Activated CD8-positive, alpha-beta T cell treated with anti-CD3 and anti-CD28 coated beads for 36 hours (primary cell): Measurements from ENCODE around the gene IDH3G. TPM values are rescaled to one million over a fixed set of nuclear protein-coding genes. Genes with fewer than 3 reads are reported as not detected.
A peak's percentile ranks its signal among the peaks of the same experiment; 100 is the strongest.

Experiments
- ATAC-seq: fragments of 200-7000 bp; cut with Tn5 transposase; one replicate; pipeline ENCODE4 v1.10.0; 2021; ENCODE audit warnings: mild to moderate bottlenecking, moderate library complexity
- CTCF ChIA-PET: fragments of 350-600 bp; sonication (Branson Sonifier 250); formaldehyde crosslinking; loops from one replicate; lab custom pipeline; 2021; ENCODE audit warnings: antibody characterized with exemption; lab: Charles Lee
- POLR2A ChIA-PET: fragments of 350-600 bp; sonication (Branson Sonifier 250); formaldehyde crosslinking; loops from one replicate; lab custom pipeline; 2021; ENCODE audit warnings: antibody characterized with exemption; lab: Charles Lee
- DNase-seq: peaks from one replicate; pipeline ENCODE4 v3.0.0-alpha.2; 2020
- H3K27ac Mint-ChIP-seq: one replicate; pipeline ENCODE4 v1.8.0; 2021; ENCODE audit warnings: mild to moderate bottlenecking, mixed read lengths
- H3K27me3 Mint-ChIP-seq: one replicate; pipeline ENCODE4 v1.8.0; 2021; ENCODE audit warnings: mixed read lengths
- H3K36me3 Mint-ChIP-seq: one replicate; pipeline ENCODE4 v1.8.0; 2021; ENCODE audit warnings: low read depth, mixed read lengths
- H3K4me1 Mint-ChIP-seq: one replicate; pipeline ENCODE4 v1.8.0; 2021; ENCODE audit warnings: low read depth, mixed read lengths
- H3K4me3 Mint-ChIP-seq: one replicate; pipeline ENCODE4 v1.8.0; 2021; ENCODE audit warnings: mild to moderate bottlenecking, moderate library complexity, mixed read lengths
- H3K9me3 Mint-ChIP-seq: one replicate; pipeline ENCODE4 v1.8.0; 2021; ENCODE audit warnings: mixed read lengths
- CTCF ChIP-seq: fragments of 200-600 bp; IDR thresholded peaks from one replicate; pipeline ENCODE4 v1.8.0; 2022; ENCODE audit warnings: antibody characterized with exemption, mild to moderate bottlenecking
- intact Hi-C: fragments of 100-400 bp; cut with micrococcal nuclease; formaldehyde crosslinking; loops from one replicate; pipeline ENCODE4 v1.10.0; 2022
- total RNA-seq, 2 experiments: library from RNA; stranded (reverse); gene quantifications; one replicate each; pipeline ENCODE4 v1.2.3, GENCODE V29; 2021

Gene IDH3G
- total RNA-seq, 2 experiments from 2014 or later = 54.3 to 56.9 TPM

- DNase-seq (no peak), ATAC-seq (no peak)
- CTCF ChIA-PET = no interaction called here
- peaks cover 15% of the 10 kb centered on the region for H3K36me3 Mint-ChIP-seq
- H3K27me3 Mint-ChIP-seq = no peaks in the 10 kb centered on the region
- intact Hi-C loops = no loop called here
- no peak overlapping the region for H3K4me3 Mint-ChIP-seq
- peaks cover 9% of the 10 kb centered on the region for H3K4me1 Mint-ChIP-seq
- no peak for TF ChIP-seq CTCF
- H3K9me3 Mint-ChIP-seq = no peaks in the 10 kb centered on the region
- POLR2A ChIA-PET = interaction anchor here (1.0 to 1.1 kb wide), 2 partner anchors 88 to 109 kb away, joined by 3 read pairs; no protein-coding TSS in a partner anchor
- H3K27ac Mint-ChIP-seq = no peak overlapping the region
Measured at GRCh38 chrX:153799326-153799725, 5.2 kb upstream of the IDH3G start.

GRCh38 chrX:153797415-153798015 is 3.3 kb upstream of the IDH3G start:
- POLR2A ChIA-PET = no interaction called here
- no peaks in the 10 kb centered on the region for H3K27me3 Mint-ChIP-seq
- CTCF ChIA-PET = no interaction called here
- no peak for TF ChIP-seq CTCF
- DNase-seq (no peak), ATAC-seq (no peak)
- H3K4me3 Mint-ChIP-seq = no peak overlapping the region
- no peaks in the 10 kb centered on the region for H3K9me3 Mint-ChIP-seq
- intact Hi-C loops = no loop called here
- H3K36me3 Mint-ChIP-seq = peaks cover 21% of the 10 kb centered on the region
- no peak overlapping the region for H3K27ac Mint-ChIP-seq
- H3K4me1 Mint-ChIP-seq = peaks cover 17% of the 10 kb centered on the region

- H3K27me3 Mint-ChIP-seq = no peaks in the 10 kb centered on the region
- DNase-seq (peak; percentile 27), ATAC-seq (peak; percentile 6)
- H3K36me3 Mint-ChIP-seq = peaks cover 21% of the 10 kb centered on the region
- intact Hi-C loops = no loop called here
- ChIA-PET POLR2A (interaction anchor here (1.0 to 2.3 kb wide), 6 partner anchors 10 to 176 kb away, joined by 3 to 6 read pairs (median 4); partner anchors contain the start of gene ARHGAP4), CTCF (interaction anchor here (1.8 kb wide), 1 partner anchor 130 kb away, joined by 5 read pairs; no protein-coding TSS in a partner anchor)
- H3K4me1 Mint-ChIP-seq = peaks cover 20% of the 10 kb centered on the region
- peak overlapping the region; percentile 85 for H3K27ac Mint-ChIP-seq
- H3K9me3 Mint-ChIP-seq = no peaks in the 10 kb centered on the region
- peak overlapping the region; percentile 79 for H3K4me3 Mint-ChIP-seq
- TF ChIP-seq CTCF = no peak
Measured at GRCh38 chrX:153794897-153795816, 982 bp upstream of the IDH3G start.

GRCh38 chrX:153793291-153793690 is 884 bp downstream of the IDH3G start:
- Mint-ChIP-seq H3K27me3 (no peaks in the 10 kb centered on the region), H3K36me3 (peaks cover 21% of the 10 kb centered on the region), H3K4me3 (peak overlapping the region; percentile 79), H3K9me3 (no peaks in the 10 kb centered on the region), H3K4me1 (peaks cover 20% of the 10 kb centered on the region), H3K27ac (peak overlapping the region; percentile 92)
- ATAC-seq (no peak), DNase-seq (no peak)
- intact Hi-C loops = no loop called here
- TF ChIP-seq CTCF = no peak
- POLR2A ChIA-PET = interaction anchor here (2.3 kb wide), 1 partner anchor 132 kb away, joined by 6 read pairs; the partner anchor contains the start of gene ARHGAP4
- CTCF ChIA-PET = interaction anchor here (1.8 kb wide), 1 partner anchor 132 kb away, joined by 5 read pairs; no protein-coding TSS in a partner anchor
